AML-193 (cell line): ENCODE data around the gene ZNF648.
"Not testable (repeated sequence)": the region's sequence is repeated elsewhere in the genome, so short reads cannot be mapped to it uniquely, and the experiment has no call there.

ENCODE experiments used
- DNase-seq, 2 experiments: peaks; one replicate each; lab custom pipeline; 2025; lab: John Stamatoyannopoulos, UW

ZNF648 gene

DNA sequence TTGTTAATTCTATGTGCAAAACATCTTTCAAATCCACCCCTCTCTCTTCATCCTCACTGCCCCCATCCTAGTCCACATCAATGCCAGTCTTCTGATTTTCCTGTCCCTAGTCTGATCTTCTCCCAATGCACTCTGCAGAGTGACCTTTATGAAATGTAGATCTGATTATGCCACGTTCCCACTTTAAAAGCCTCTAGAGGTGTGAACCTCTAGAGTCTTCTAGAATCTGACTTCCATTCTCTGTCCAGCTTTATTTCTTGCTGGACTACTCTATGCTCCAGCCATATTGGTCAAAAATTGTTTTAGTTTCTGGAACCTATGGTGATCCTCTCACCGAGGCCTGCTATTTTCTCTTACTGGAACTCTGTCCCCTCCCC lies 32.5 kb downstream of the ZNF648 start:
- no peak for DNase-seq

DNA sequence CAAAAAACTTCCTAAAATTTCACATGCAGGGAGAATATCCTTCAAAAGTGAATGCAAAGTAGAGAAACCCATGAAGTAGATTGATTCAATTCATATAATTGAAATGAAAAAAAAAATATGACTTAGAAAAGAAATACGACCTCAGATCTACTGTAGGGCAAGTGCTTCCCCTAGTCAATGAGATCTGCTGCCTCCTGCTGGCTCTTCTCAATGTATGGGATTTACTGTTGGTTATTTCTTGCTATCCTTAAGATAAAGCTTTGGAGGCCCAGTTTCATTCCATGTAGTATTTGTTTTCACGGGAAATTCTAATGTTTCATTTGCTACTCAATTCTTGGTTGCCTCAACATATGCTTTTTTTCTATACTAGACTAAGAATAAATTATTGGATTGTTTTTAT lies 46.2 kb downstream of the ZNF648 start:
- no peak for DNase-seq

DNA sequence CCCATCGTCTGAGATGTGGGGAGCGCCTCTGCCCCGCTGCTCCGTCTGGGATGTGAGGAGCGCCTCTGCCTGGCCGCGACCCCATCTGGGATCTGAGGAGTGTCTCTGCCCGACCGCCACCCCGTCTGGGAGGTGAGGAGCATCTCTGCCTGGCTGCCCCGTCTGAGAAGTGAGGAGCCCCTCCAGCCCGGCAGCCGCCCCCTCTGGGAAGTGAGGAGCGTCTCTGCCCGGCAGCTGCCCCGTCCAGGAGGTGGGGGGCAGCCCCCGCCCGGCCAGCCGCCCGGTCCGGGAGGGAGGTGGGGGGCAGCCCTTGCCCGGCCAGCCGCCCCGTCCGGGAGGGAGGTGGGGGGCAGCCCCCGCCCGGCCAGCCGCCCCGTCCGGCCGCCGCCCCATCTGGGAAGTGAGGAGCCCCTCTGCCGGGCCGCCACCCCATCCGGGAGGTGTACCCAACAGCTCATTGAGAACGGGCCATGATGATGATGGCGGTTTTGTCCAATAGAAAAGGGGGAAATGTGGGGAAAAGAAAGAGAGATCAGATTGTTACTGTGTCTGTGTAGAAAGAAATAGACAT lies 50.6 kb downstream of the ZNF648 start:
- not testable (repeated sequence) for DNase-seq

DNA sequence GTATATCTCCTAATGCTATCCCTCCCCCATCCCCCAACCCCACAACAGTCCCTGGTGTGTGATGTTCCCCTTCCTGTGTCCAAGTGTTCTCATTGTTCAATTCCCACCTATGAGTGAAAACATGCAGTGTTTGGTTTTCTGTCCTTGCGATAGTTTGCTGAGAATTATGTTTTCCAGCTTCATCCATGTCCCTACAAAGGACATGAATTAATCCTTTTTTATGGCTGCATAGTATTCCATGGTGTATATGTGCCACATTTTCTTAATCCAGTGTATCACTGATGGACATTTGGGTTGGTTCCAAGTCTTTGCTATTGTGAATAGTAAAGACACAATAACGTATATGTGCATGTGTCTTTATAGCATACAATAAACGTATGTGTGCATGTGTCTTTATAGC lies 56.1 kb downstream of the ZNF648 start:
- DNase-seq = not testable (repeated sequence)

DNA sequence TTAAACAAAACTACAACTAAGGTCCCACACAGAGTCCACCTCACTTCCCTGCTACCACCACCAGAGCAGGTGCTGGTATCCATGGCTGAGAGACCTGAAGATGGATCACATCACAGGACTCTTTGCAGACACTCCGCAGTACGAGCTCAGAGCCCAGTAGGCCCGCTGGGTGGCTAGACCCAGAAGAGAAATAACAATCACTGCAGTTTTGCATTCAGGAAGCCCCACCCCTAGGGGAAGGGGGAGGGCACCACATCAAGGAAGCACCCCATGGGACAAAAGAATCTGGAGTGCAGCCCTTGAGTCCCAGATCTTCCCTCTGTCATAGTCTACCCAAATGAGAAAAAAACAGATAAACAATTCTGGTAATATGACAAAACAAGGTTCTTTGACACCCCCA lies 56.9 kb downstream of the ZNF648 start:
- DNase-seq = no peak
